Effector memory CD4-positive, alpha-beta T cell (primary cell): Measurements from ENCODE around the gene ZNF205.

Source experiments
- DNase-seq, 3 donors: peaks; one replicate each; pipeline ENCODE4 v3.0.0-alpha.2; 2020
- H3K27ac ChIP-seq: 2 replicates; pipeline ENCODE4 v1.7.0; 2013; ENCODE audit warnings: mild to moderate bottlenecking, low read length, moderate library complexity; ENCODE audit not compliant: insufficient read depth, poor library complexity, severe bottlenecking
- H3K27me3 ChIP-seq: replicated peaks from 2 replicates; pipeline ENCODE4 v1.7.0; 2013; ENCODE audit warnings: mild to moderate bottlenecking, low read length; ENCODE audit not compliant: insufficient read depth, control insufficient read depth, poor library complexity, severe bottlenecking
- H3K36me3 ChIP-seq: 2 replicates; pipeline ENCODE4 v1.7.0; 2013; ENCODE audit warnings: mild to moderate bottlenecking, low read length, moderate library complexity; ENCODE audit not compliant: control insufficient read depth, insufficient read depth
- H3K4me1 ChIP-seq: 2 replicates; pipeline ENCODE4 v1.7.0; 2013; ENCODE audit warnings: low read length, mild to moderate bottlenecking; ENCODE audit not compliant: control insufficient read depth, insufficient read depth, poor library complexity, severe bottlenecking
- H3K4me3 ChIP-seq: 2 replicates; pipeline ENCODE4 v1.7.0; 2013; ENCODE audit warnings: low read length, low read depth, mild to moderate bottlenecking; ENCODE audit not compliant: insufficient read depth, poor library complexity, severe bottlenecking
- H3K9me3 ChIP-seq: 2 replicates; pipeline ENCODE4 v1.7.0; 2013; ENCODE audit warnings: mild to moderate bottlenecking, low read length, moderate library complexity; ENCODE audit not compliant: control insufficient read depth

The ZNF205 gene

DNA sequence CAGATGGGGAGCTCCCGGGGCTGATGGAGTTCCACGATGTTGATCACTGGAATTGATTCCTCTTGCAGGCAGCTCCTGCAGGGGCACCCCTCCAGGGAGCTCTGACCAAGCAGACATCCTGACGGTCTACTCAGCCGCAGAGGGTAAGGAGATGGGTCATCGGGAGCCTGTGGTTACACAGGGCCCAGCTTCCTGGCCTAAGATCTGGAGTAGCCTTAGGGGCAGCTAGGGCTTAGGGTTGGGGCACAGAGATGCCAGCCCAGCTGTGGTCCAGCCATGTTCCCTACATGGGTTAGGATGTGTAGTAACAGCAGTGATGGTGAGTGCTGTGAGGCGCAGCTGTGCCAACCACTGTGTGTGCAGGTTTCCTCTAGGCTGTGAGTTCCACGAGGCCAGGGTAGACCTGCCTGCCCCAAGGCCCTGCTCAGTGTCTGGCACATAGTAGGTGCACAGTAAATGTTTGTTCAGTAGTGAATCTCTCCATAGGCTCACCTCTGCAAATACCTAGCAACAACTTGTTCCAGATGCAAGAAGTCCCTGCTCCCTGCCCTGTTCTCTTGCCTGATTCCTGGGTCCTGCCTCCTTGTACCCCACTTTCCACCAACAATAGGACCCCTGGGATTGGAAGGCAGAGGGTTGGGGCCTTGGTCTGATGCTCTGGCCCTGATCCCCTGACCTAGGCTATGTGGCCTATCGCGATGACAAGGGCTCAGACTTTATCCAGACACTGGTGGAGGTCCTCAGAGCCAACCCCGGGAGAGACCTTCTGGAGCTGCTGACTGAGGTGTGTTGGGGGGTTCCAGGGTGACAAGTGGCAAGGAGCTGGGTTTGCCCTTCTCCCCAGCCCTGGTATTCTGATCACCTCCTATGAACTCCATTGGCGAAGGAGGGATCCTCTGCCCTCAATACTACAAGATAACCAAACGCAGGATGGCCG is 36.1 kb downstream of the ZNF205 start:
- Histone ChIP-seq H3K4me3 (no peak overlapping the region), H3K27ac (no peak overlapping the region), H3K9me3 (no peaks in the 10 kb centered on the region), H3K27me3 (no peaks in the 10 kb centered on the region), H3K36me3 (no peaks in the 10 kb centered on the region), H3K4me1 (peaks cover 11% of the 10 kb centered on the region)
- no peak for DNase-seq

DNA sequence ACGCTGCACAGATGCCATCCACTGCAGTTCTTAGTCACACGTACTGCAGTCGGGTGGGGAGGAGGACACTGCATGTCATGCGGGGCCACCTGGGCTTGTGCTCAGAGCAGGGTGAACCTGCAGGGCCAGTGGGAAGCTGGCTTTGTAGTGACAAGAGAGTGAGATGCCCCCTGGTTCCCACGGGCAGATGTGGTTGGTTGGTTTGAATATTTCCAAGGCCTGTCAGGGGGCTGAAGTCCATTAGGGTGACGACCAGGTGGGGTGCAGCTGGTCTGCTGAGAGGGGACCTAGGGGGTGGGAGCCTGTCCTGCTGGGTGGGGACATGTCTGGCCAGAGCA is 36.8 kb downstream of the ZNF205 start:
- Histone ChIP-seq H3K4me1 (peaks cover 11% of the 10 kb centered on the region), H3K4me3 (no peak overlapping the region), H3K27me3 (no peaks in the 10 kb centered on the region), H3K27ac (no peak overlapping the region), H3K9me3 (no peaks in the 10 kb centered on the region), H3K36me3 (no peaks in the 10 kb centered on the region)
- DNase-seq: no peak

DNA sequence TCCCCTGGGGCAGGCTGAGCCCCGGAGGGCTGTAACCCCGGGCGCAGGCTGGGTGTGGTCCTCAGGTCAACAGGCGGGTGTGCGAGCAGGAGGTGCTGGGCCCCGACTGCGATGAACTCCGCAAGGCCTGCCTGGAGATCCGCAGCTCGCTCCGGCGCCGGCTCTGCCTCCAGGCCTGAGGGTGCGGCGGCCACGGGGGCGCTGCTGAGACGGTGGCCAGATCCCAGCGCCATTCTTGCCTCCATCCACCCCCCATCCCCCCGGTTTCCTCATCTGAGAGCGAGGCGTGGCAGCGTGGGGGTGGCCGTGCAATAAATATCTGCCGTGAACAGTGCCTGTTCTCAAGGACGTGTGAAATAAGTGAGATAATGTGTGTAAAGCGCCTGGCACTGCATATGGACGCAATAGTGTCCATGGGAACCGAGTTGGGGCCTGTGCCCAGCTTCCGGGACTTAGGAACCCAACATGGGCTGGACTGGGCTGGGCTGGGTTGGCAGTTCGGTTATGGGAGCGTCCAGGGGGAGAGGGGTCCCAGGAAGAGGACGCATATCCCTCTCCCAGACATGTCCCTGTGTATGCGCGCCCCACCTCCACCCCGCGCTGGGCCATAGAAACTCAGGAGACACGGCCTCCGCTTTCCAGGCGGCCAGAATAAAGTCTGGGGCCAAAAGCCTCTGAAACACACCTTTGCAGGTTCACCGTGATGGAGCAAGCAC is 37.4 kb downstream of the ZNF205 start:
- peak overlapping the region; percentile 67 for H3K4me3 ChIP-seq
- no peaks in the 10 kb centered on the region for H3K36me3 ChIP-seq
- H3K4me1 ChIP-seq: peaks cover 11% of the 10 kb centered on the region
- peak in 1 of 3 donors; percentile 20 for DNase-seq
- no peaks in the 10 kb centered on the region for H3K9me3 ChIP-seq
- H3K27ac ChIP-seq: peak overlapping the region; percentile 33
- no peaks in the 10 kb centered on the region for H3K27me3 ChIP-seq

DNA sequence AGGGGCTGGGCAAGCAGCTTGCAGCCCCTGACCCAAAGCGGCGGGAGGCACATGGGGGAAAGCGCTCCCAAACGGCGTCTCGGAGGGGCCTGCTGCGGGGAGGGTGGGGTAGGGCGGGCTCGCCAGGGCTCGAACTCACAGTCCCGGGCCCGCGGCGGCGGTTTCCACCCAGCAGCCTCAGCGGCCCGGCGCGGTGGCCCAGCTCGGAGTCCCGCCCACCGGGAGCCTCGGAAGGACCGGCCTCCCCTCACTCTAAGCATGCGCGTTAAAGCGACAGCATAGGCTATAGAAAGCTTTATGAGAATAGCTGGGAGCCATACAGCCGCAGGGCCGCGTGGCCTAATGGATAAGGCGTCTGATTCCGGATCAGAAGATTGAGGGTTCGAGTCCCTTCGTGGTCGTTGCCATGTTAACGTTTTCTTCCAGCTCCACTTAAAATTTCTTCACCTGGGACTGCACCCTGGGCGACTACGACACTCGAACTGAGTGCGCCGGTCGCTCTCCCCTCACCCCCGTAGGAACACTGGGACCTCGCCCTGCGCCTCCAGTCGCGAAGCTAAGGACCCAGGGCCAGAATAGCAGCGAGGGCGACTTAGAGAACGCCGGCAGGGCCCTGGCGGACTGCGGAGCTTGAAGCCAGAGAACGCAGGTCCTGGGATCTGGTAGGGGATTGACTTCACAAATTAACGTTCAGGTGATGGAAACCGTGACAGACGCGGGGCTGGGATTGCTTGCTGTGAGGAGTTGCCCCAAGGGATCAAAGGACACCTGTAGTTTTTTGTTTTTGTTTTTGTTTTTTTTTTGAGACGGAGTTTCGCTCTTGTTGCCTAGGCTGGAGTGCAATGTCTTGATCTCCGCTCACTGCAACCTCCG is 38.2 kb downstream of the ZNF205 start:
- Histone ChIP-seq H3K9me3 (no peaks in the 10 kb centered on the region), H3K27ac (peak overlapping the region; percentile 63), H3K27me3 (no peaks in the 10 kb centered on the region), H3K4me3 (peak overlapping the region; percentile 67), H3K4me1 (peaks cover 11% of the 10 kb centered on the region), H3K36me3 (no peaks in the 10 kb centered on the region)
- peak; percentile 94 to 98 (median 94) for DNase-seq

DNA sequence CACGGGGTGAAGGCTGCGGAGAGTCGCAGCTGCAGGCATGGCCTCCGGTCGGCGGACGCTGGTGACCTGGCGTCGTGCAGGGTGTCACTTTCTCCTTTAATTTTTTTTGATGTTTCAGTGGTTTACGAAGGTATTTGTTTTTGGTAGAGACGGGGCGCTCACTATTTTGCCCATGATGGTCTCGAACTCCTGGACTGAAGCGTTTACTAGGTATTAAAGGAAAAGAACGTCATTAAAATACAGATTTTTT is 39.6 kb downstream of the ZNF205 start:
- Histone ChIP-seq H3K36me3 (no peaks in the 10 kb centered on the region), H3K9me3 (no peaks in the 10 kb centered on the region), H3K4me1 (peaks cover 11% of the 10 kb centered on the region), H3K4me3 (peak overlapping the region; percentile 24), H3K27ac (no peak overlapping the region), H3K27me3 (no peaks in the 10 kb centered on the region)
- no peak for DNase-seq

DNA sequence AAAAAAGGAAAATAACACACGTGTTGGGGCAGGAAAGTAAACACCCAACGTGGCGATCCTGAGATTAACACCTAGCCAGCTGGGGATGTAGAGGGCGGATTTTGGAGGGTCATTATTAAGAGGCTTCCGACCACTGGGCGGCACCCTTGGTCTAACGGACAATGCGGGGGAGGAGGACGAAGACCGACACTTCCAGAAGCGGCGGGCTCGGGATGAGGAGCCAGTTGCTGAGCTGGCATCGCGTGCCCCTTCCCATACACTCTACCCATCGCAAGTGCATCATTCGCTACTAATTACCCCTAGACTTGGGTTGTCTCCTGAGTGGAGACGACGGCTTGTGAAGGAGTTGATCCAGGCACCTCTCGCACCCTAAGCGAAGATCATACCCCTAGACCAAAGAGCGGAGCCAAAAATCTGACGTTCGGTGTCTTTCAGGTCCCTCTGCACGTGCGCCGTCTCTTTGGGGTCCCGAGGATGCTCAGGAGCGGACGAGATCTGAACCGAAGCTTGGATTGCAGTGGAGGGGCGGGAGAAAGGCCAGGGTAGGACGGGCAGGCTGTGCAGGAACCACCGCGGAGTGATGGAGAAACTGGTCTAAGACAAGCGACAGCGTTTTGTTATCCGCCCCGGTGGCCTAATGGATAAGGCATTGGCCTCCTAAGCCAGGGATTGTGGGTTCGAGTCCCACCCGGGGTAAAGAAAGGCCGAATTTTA is 40.0 kb downstream of the ZNF205 start:
- Histone ChIP-seq H3K9me3 (no peaks in the 10 kb centered on the region), H3K27ac (peak overlapping the region; percentile 7), H3K36me3 (no peaks in the 10 kb centered on the region), H3K27me3 (no peaks in the 10 kb centered on the region), H3K4me1 (peaks cover 11% of the 10 kb centered on the region), H3K4me3 (peak overlapping the region; percentile 24)
- peak; percentile 53 to 55 (median 54) for DNase-seq

DNA sequence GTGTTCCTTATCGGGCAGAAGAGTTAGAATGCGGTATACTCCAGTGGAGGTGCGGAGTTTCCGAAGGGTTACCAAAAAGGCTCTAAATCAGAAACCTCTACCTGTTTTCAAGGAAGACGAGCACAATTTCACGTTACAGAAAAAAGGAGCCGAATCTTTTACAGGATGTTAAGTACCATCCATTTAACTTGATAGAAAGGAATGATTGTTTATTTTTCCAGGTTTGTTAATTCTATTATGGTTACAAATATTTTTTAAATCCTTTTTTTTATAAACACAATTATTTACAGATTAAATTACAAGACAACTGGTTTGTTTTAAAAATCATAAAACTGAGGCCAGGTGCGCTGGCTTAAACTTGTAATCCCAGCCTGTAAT is 40.6 kb downstream of the ZNF205 start:
- Histone ChIP-seq H3K36me3 (no peaks in the 10 kb centered on the region), H3K4me3 (no peak overlapping the region), H3K4me1 (peaks cover 13% of the 10 kb centered on the region), H3K27me3 (no peaks in the 10 kb centered on the region), H3K9me3 (no peaks in the 10 kb centered on the region), H3K27ac (peak overlapping the region; percentile 7)
- DNase-seq: no peak

DNA sequence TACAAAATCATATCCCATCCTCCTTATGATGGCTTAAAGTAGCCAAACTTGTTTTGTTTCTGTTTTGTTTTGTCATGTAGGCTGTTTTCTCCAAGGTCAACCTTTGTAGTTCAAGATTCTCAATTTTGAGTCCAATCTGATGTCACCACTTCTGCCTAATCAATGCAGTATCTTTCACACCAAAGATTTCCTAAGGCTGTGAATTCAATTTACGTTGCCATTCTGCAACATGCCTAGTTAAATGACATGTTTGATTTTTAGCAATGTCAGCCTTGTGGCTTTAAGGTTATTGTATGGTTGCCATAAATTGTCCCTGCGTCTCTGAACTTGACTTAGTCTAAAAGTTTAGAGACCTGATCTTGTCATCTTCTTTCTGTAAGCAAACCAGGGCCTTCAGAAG is 42.8 kb downstream of the ZNF205 start:
- no peak for DNase-seq
- H3K4me1 ChIP-seq: peaks cover 7% of the 10 kb centered on the region
- no peaks in the 10 kb centered on the region for H3K36me3 ChIP-seq
- no peaks in the 10 kb centered on the region for H3K9me3 ChIP-seq
- no peak overlapping the region for H3K27ac ChIP-seq
- H3K27me3 ChIP-seq: no peaks in the 10 kb centered on the region
- H3K4me3 ChIP-seq: no peak overlapping the region

DNA sequence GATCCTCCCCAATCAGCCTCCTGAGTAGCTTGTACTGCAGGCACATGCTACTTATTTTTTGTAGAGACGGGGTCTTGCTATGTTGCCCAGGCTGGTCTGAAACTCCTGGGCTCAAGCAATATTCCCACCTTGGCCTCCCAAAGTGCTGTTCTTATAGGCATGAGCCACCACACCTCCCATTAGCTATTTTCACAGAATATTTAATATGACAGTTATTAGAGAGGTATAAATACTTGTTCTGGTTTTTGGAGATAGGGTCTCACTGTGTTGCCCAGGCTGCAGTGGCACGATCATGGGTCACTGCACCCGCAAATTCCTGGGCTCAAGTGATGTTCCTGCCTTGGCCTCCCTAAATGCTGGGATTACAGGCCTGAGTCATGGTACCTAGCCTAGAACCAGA is 43.6 kb downstream of the ZNF205 start:
- H3K36me3 ChIP-seq: no peaks in the 10 kb centered on the region
- no peak overlapping the region for H3K27ac ChIP-seq
- peaks cover 4% of the 10 kb centered on the region for H3K4me1 ChIP-seq
- DNase-seq: no peak
- H3K4me3 ChIP-seq: no peak overlapping the region
- H3K27me3 ChIP-seq: no peaks in the 10 kb centered on the region
- no peaks in the 10 kb centered on the region for H3K9me3 ChIP-seq
